Trophoblast cell (in vitro differentiated cells and primary cell): ENCODE data around the gene MRPL55.

ENCODE experiments used
- DNase-seq, 2 donors: peaks; one replicate each; pipeline ENCODE4 v3.0.0-alpha.2; 2016
- H2AFZ ChIP-seq: 2 replicates; pipeline ENCODE4 v1.6.1; 2013; ENCODE audit warnings: low read length, moderate library complexity, mild to moderate bottlenecking; ENCODE audit not compliant: insufficient read depth, poor library complexity
- H2AK5ac ChIP-seq: 2 replicates; pipeline ENCODE4 v1.6.1; 2013; ENCODE audit warnings: mild to moderate bottlenecking, low read length
- H2BK120ac ChIP-seq: 2 replicates; pipeline ENCODE4 v1.6.1; 2013; ENCODE audit warnings: low read length, mild to moderate bottlenecking, moderate library complexity; ENCODE audit not compliant: insufficient read depth, poor library complexity
- H2BK12ac ChIP-seq: 2 replicates; pipeline ENCODE4 v1.6.1; 2013; ENCODE audit warnings: mild to moderate bottlenecking, low read length, moderate library complexity
- H2BK5ac ChIP-seq: 2 replicates; pipeline ENCODE4 v1.6.1; 2013; ENCODE audit warnings: low read length, low read depth, moderate library complexity, mild to moderate bottlenecking; ENCODE audit not compliant: poor library complexity
- H3K14ac ChIP-seq: 2 replicates; pipeline ENCODE4 v1.6.1; 2013; ENCODE audit warnings: mild to moderate bottlenecking, low read length
- H3K18ac ChIP-seq: 2 replicates; pipeline ENCODE4 v1.6.1; 2013; ENCODE audit warnings: mild to moderate bottlenecking, low read length
- H3K23ac ChIP-seq: 2 replicates; pipeline ENCODE4 v1.6.1; 2013; ENCODE audit warnings: low read length
- H3K27ac ChIP-seq: 2 replicates; pipeline ENCODE4 v1.5.1; 2013; ENCODE audit warnings: low read depth, mild to moderate bottlenecking, inconsistent platforms, low read length, moderate library complexity
- H3K27me3 ChIP-seq: 2 replicates; pipeline ENCODE4 v1.6.1; 2013; ENCODE audit warnings: inconsistent platforms, mild to moderate bottlenecking, low read length, moderate library complexity; ENCODE audit not compliant: insufficient read depth
- H3K36me3 ChIP-seq, 2 experiments: 1 replicate in 1 of 2; 2 replicates in 1 of 2; pipeline ENCODE4 v1.6.1; 2013; ENCODE audit warnings: low read length in 2 of 2, mild to moderate bottlenecking in 2 of 2, moderate library complexity in 1 of 2; ENCODE audit not compliant: insufficient read depth in 2 of 2, control insufficient read depth in 1 of 2
- H3K4ac ChIP-seq: 2 replicates; pipeline ENCODE4 v1.6.1; 2013; ENCODE audit warnings: low read depth, mild to moderate bottlenecking, low read length, moderate library complexity
- H3K4me1 ChIP-seq, 2 experiments: 1 replicate in 1 of 2; 2 replicates in 1 of 2; pipeline ENCODE4 v1.6.1; 2013; ENCODE audit warnings: low read length in 2 of 2, mild to moderate bottlenecking in 2 of 2, moderate library complexity in 1 of 2; ENCODE audit not compliant: insufficient read depth in 2 of 2, control insufficient read depth in 1 of 2
- H3K4me2 ChIP-seq: 2 replicates; pipeline ENCODE4 v1.6.1; 2013; ENCODE audit warnings: inconsistent platforms, mild to moderate bottlenecking, low read length, moderate library complexity
- H3K4me3 ChIP-seq: 2 replicates; pipeline ENCODE4 v1.5.1; 2013; ENCODE audit warnings: mild to moderate bottlenecking, low read depth, low read length, inconsistent platforms
- H3K79me1 ChIP-seq: one replicate; pipeline ENCODE4 v1.6.1; 2013; ENCODE audit warnings: low read length
- H3K79me2 ChIP-seq: 2 replicates; pipeline ENCODE4 v1.6.1; 2013; ENCODE audit warnings: low read length, mild to moderate bottlenecking; ENCODE audit not compliant: control insufficient read depth, insufficient read depth, poor library complexity
- H3K9ac ChIP-seq: 2 replicates; pipeline ENCODE4 v1.6.1; 2013; ENCODE audit warnings: mild to moderate bottlenecking, low read length
- H3K9me3 ChIP-seq: 2 replicates; pipeline ENCODE4 v1.6.1; 2013; ENCODE audit warnings: low read depth, mild to moderate bottlenecking, control low read depth, inconsistent platforms, low read length; ENCODE audit not compliant: insufficient read depth
- H4K12ac ChIP-seq: 2 replicates; pipeline ENCODE4 v1.6.1; 2013; ENCODE audit warnings: low read depth, mild to moderate bottlenecking, low read length, moderate library complexity
- H4K8ac ChIP-seq: 2 replicates; pipeline ENCODE4 v1.6.1; 2013; ENCODE audit warnings: low read depth, mild to moderate bottlenecking, low read length, moderate library complexity
- H4K91ac ChIP-seq: one replicate; pipeline ENCODE4 v1.6.1; 2013; ENCODE audit warnings: low read depth, mild to moderate bottlenecking, low read length, moderate library complexity
- WGBS: extraction: QIAGEN DNeasy Blood & Tissue Kit; methylation state at CpG from one replicate; pipeline ENCODE4 v1.1.7; 2013; ENCODE audit warnings: missing lambda C conversion rate; ENCODE audit not compliant: insufficient read length, insufficient coverage; ENCODE audit errors: extremely low coverage; 5-methylcytosine and 5-hydroxymethylcytosine counted together

MRPL55 gene

DNA sequence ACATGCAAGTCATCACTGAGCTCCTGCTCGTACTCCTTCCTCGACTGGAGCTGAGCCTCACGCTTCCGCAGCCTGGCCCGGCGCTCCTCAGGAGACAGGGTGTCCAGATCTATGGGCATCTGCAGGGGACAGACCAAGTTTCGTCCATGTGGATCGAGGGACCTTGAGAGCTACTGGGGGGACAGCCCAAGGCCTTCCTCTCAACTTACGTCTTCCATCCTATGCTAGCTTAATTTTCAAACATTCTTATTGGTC is 2.4 kb downstream of the MRPL55 start:
- no peak overlapping the region for H3K4me2 ChIP-seq
- no peak overlapping the region for H3K27ac ChIP-seq
- no peak overlapping the region for H2BK120ac ChIP-seq
- peaks cover 22% of the 10 kb centered on the region for H3K79me1 ChIP-seq
- no peak overlapping the region for H2AK5ac ChIP-seq
- DNase-seq = no peak
- no peak overlapping the region for H3K4me3 ChIP-seq
- H4K12ac ChIP-seq = no peak overlapping the region
- H4K91ac ChIP-seq = no peak overlapping the region
- no peaks in the 10 kb centered on the region for H3K9me3 ChIP-seq
- no peak overlapping the region for H3K23ac ChIP-seq
- no peak overlapping the region for H2BK5ac ChIP-seq
- H3K36me3 ChIP-seq = peaks cover 19 to 20% of the 10 kb centered on the region in 2 experiments
- H2AFZ ChIP-seq = no peak overlapping the region
- no peak overlapping the region for H3K14ac ChIP-seq
- H3K79me2 ChIP-seq = peaks cover 16% of the 10 kb centered on the region
- no CpG with 5 or more reads among the region's 9 CpGs for WGBS
- no peaks in the 10 kb centered on the region for H3K27me3 ChIP-seq
- H3K4ac ChIP-seq = no peak overlapping the region
- no peak overlapping the region for H3K18ac ChIP-seq
- peaks cover 15 to 21% of the 10 kb centered on the region in 2 experiments for H3K4me1 ChIP-seq
- no peak overlapping the region for H3K9ac ChIP-seq
- no peak overlapping the region for H2BK12ac ChIP-seq
- H4K8ac ChIP-seq = no peak overlapping the region

DNA sequence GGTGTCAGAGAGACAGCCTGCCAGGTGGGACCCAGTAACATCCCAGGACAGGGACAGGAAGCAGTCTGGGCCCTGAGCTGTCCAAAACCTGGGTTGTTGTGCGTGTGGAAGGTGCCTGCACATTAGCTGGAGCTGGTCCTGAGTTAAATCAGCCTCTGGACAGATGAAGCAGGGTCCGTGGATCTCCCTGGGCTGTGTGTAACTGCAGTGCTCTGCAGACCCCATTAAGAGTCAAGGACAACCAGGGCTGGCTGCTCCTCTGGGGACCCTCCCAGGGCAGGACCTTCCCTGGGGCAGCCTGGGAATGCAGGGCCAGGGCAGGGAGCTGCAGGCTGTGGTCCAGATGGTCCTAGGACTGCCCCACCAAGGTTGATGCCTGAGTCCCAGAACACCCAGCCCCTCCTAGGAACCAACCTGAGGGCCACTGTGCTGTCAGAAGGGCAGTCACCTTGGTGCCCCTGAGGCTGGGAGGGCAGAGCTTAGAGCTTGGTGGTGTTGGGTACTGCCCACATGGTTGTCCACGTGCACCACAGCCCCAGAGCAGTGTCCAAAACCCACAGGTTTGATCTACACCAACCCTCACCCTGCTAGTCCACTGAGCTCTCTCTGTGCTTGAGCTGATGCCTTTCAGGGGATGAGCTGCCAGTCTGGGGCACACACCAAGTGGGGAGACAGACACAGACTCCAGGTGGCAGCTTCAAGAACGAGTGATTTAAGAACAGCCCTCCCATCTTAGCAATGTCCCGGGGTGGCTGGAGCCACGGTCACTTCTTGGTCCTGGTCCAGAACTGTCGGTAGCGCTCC is 2.9 kb downstream of the MRPL55 start:
- Histone ChIP-seq H4K91ac (no peak overlapping the region), H3K4ac (no peak overlapping the region), H3K14ac (no peak overlapping the region), H3K23ac (no peak overlapping the region), H3K18ac (no peak overlapping the region), H2BK5ac (no peak overlapping the region), H3K4me1 (peaks cover 17 to 21% of the 10 kb centered on the region in 2 experiments), H2AFZ (no peak overlapping the region), H2BK12ac (no peak overlapping the region), H3K9me3 (no peaks in the 10 kb centered on the region), H3K36me3 (peaks cover 19 to 20% of the 10 kb centered on the region in 2 experiments), H3K79me1 (peaks cover 22% of the 10 kb centered on the region), H4K8ac (no peak overlapping the region), H3K27ac (no peak overlapping the region), H4K12ac (no peak overlapping the region), H3K4me2 (no peak overlapping the region), H2AK5ac (no peak overlapping the region), H2BK120ac (no peak overlapping the region), H3K4me3 (no peak overlapping the region), H3K27me3 (no peaks in the 10 kb centered on the region), H3K9ac (no peak overlapping the region), H3K79me2 (peaks cover 16% of the 10 kb centered on the region)
- WGBS = no CpG with 5 or more reads among the region's 8 CpGs
- no peak for DNase-seq

DNA sequence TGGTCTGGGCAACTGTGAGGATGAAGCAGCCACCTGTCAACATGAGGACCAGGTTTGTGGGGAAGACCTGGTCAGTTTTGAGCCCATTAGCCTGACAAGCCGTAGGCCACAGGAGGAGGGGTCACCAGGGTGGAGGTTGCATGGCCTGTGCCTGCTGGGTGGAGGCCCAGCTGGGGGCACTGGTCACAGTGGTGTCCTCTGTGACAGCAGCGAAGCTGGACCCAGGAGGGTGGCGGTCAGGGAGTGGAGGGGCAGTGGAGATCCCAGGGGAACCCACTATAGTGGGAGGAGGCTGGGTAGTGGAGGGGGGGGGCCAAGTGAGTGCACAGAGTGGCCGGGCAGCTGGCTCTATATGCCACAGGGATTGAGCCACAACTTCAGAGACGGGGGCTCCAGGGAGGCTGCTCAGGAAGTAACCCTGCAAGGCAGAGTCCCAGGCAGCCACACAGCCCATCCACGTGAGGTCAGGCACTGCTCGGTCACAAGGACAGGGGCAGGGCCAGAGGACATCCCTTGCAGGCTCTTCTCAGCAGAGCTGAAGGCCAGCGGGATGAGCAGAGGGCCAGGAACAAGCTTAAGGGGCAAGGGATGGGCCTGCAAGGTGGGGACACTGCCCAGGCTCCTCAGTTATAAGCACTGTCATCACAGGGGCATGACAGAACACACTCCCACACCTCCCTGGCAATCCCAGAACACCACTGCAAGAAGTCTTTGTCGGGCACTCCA is 3.7 kb downstream of the MRPL55 start:
- H3K14ac ChIP-seq = no peak overlapping the region
- H2BK120ac ChIP-seq = no peak overlapping the region
- H3K4me1 ChIP-seq = peaks cover 17 to 21% of the 10 kb centered on the region in 2 experiments
- H2AFZ ChIP-seq = no peak overlapping the region
- no peak overlapping the region for H4K12ac ChIP-seq
- no peak overlapping the region for H4K91ac ChIP-seq
- H3K27me3 ChIP-seq = no peaks in the 10 kb centered on the region
- no peak overlapping the region for H3K27ac ChIP-seq
- no peak overlapping the region for H3K18ac ChIP-seq
- no peak overlapping the region for H3K4me2 ChIP-seq
- no peak overlapping the region for H3K4me3 ChIP-seq
- H2AK5ac ChIP-seq = no peak overlapping the region
- peaks cover 25 to 26% of the 10 kb centered on the region in 2 experiments for H3K36me3 ChIP-seq
- H2BK12ac ChIP-seq = no peak overlapping the region
- no peak overlapping the region for H3K23ac ChIP-seq
- peaks cover 2% of the 10 kb centered on the region for H3K9me3 ChIP-seq
- H3K79me2 ChIP-seq = peaks cover 16% of the 10 kb centered on the region
- peaks cover 22% of the 10 kb centered on the region for H3K79me1 ChIP-seq
- no peak for DNase-seq
- H3K9ac ChIP-seq = no peak overlapping the region
- H2BK5ac ChIP-seq = no peak overlapping the region
- H3K4ac ChIP-seq = no peak overlapping the region
- H4K8ac ChIP-seq = no peak overlapping the region
- WGBS = no CpG with 5 or more reads among the region's 9 CpGs

DNA sequence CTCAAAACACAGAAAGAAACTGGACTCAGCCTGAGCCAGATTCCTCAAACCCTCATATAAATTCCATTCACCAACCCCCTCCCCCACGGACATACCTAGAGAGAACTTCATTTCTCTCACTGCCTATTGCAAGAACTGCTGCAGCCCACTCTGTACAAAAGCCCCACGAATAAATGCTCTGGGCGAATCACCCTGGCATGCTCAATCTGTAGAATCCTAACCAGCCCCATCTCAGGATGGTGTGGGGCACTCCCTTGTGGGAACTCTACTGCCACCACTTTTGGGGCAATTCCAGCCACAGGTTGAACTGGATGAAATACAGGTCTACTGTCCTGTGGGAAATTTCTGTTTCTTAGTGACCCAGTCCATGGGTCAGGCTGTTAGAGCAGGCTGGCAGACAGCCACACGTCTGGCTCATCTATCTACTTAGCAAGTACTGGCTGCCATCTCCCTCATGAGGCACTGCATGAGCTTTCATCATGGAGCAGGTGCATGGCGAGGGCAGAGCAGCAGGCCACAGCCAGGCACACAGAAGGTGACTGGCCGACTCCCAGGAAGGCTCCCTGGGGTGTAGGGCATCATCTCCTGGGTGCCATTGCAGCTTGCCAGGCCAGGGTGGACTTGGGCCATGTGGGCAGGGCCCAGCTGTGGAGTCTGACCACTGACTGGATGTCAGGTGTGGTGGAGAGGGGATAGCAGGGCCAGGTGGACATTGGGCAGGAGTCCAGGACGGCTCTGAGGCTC is 4.4 kb downstream of the MRPL55 start:
- H4K8ac ChIP-seq = no peak overlapping the region
- peaks cover 19% of the 10 kb centered on the region for H3K79me1 ChIP-seq
- H3K9ac ChIP-seq = no peak overlapping the region
- peaks cover 2% of the 10 kb centered on the region for H3K9me3 ChIP-seq
- H3K4me3 ChIP-seq = no peak overlapping the region
- peaks cover 31% of the 10 kb centered on the region in 2 experiments for H3K36me3 ChIP-seq
- H3K23ac ChIP-seq = no peak overlapping the region
- H2BK5ac ChIP-seq = no peak overlapping the region
- no peak overlapping the region for H3K14ac ChIP-seq
- no peak overlapping the region for H3K18ac ChIP-seq
- H3K27ac ChIP-seq = no peak overlapping the region
- H3K27me3 ChIP-seq = no peaks in the 10 kb centered on the region
- peaks cover 15% of the 10 kb centered on the region for H3K79me2 ChIP-seq
- H3K4ac ChIP-seq = no peak overlapping the region
- no peak overlapping the region for H3K4me2 ChIP-seq
- no peak overlapping the region for H4K12ac ChIP-seq
- H2BK12ac ChIP-seq = no peak overlapping the region
- H2AK5ac ChIP-seq = no peak overlapping the region
- no peak overlapping the region for H2BK120ac ChIP-seq
- no peak for DNase-seq
- H3K4me1 ChIP-seq = peaks cover 14 to 15% of the 10 kb centered on the region in 2 experiments
- no peak overlapping the region for H4K91ac ChIP-seq
- WGBS = no CpG with 5 or more reads among the region's 7 CpGs
- no peak overlapping the region for H2AFZ ChIP-seq
